WTC11 (cell line): ENCODE measurements around the gene EPHB3. TPM values are rescaled to one million over a fixed set of nuclear protein-coding genes. Genes with fewer than 3 reads are reported as not detected.

Source experiments
- ATAC-seq: fragments of 200-7000 bp; cut with Tn5 transposase; 2 replicates; pipeline ENCODE4 v1.10.0; 2021; ENCODE audit warnings: mild to moderate bottlenecking, moderate library complexity
- CTCF ChIA-PET: fragments of 300-600 bp; sonication (Branson Sonifier 250); formaldehyde crosslinking; loops from one replicate; lab custom pipeline; 2021; ENCODE audit warnings: antibody characterized with exemption; lab: Charles Lee
- POLR2A ChIA-PET: fragments of 350-600 bp; sonication (Branson Sonifier 250); formaldehyde crosslinking; loops from one replicate; lab custom pipeline; 2021; ENCODE audit warnings: antibody characterized with exemption; lab: Charles Lee
- DNase-seq: peaks from one replicate; pipeline ENCODE4 v3.0.0; 2021; ENCODE audit warnings: low spot score
- H3K27ac Mint-ChIP-seq: 2 replicates; pipeline ENCODE4 v1.8.0; 2021; ENCODE audit warnings: mixed read lengths
- H3K27me3 Mint-ChIP-seq: 2 replicates; pipeline ENCODE4 v1.8.0; 2021; ENCODE audit warnings: low read depth, mild to moderate bottlenecking, moderate library complexity, mixed read lengths
- H3K36me3 Mint-ChIP-seq: 2 replicates; pipeline ENCODE4 v1.8.0; 2021; ENCODE audit warnings: mixed read lengths
- H3K4me1 Mint-ChIP-seq: 2 replicates; pipeline ENCODE4 v1.8.0; 2022; ENCODE audit warnings: mixed read lengths
- H3K4me3 Mint-ChIP-seq: 2 replicates; pipeline ENCODE4 v1.8.0; 2021; ENCODE audit warnings: mild to moderate bottlenecking, moderate library complexity, mixed read lengths
- H3K9me3 Mint-ChIP-seq: 2 replicates; pipeline ENCODE4 v1.8.0; 2021; ENCODE audit warnings: mixed read lengths
- CREB1 ChIP-seq: sonication (generic); formaldehyde crosslinking; IDR thresholded peaks from 2 replicates; pipeline ENCODE4 v1.8.0; 2023; ENCODE audit warnings: mild to moderate bottlenecking, missing genetic modification reagents
- ESRRA ChIP-seq: sonication (generic); formaldehyde crosslinking; IDR thresholded peaks from 2 replicates; pipeline ENCODE4 v1.8.1; 2022; ENCODE audit warnings: mild to moderate bottlenecking, missing genetic modification reagents, borderline replicate concordance
- GABPB1 ChIP-seq: sonication (generic); formaldehyde crosslinking; IDR thresholded peaks from 2 replicates; pipeline ENCODE4 v1.8.1; 2023; ENCODE audit warnings: mild to moderate bottlenecking, missing genetic modification reagents
- GTF2I ChIP-seq: fragments of 250-450 bp; sonication (Bioruptor Pico); conservative IDR thresholded peaks from 2 replicates; pipeline ENCODE4 v1.4.0; 2021; ENCODE audit warnings: mild to moderate bottlenecking
- IRF2 ChIP-seq: sonication (generic); formaldehyde crosslinking; IDR thresholded peaks from 2 replicates; pipeline ENCODE4 v1.8.0; 2022; ENCODE audit warnings: low read depth, missing genetic modification reagents, borderline replicate concordance
- JAZF1 ChIP-seq: fragments of 250-450 bp; sonication (Bioruptor Pico); IDR thresholded peaks from 2 replicates; pipeline ENCODE4 v1.9.0; 2021; ENCODE audit warnings: moderate library complexity, mild to moderate bottlenecking, inconsistent platforms
- NFYB ChIP-seq: sonication (generic); formaldehyde crosslinking; conservative IDR thresholded peaks from 2 replicates; pipeline ENCODE4 v1.8.0; 2022; ENCODE audit warnings: low read depth, missing genetic modification reagents
- OVOL2 ChIP-seq: fragments of 250-450 bp; sonication (Bioruptor Pico); IDR thresholded peaks from 2 replicates; pipeline ENCODE4 v1.9.0; 2021; ENCODE audit warnings: mild to moderate bottlenecking, borderline replicate concordance
- RELA ChIP-seq: sonication (generic); formaldehyde crosslinking; IDR thresholded peaks from 2 replicates; pipeline ENCODE4 v1.8.1; 2022; ENCODE audit warnings: missing genetic modification reagents, mild to moderate bottlenecking, borderline replicate concordance
- RORB ChIP-seq: fragments of 250-450 bp; sonication (Bioruptor Pico); IDR thresholded peaks from 2 replicates; pipeline ENCODE4 v1.9.0; 2021; ENCODE audit warnings: mild to moderate bottlenecking
- SOX15 ChIP-seq: fragments of 250-450 bp; sonication (Bioruptor Pico); IDR thresholded peaks from 2 replicates; pipeline ENCODE4 v1.9.0; 2021; ENCODE audit warnings: mild to moderate bottlenecking
- TCF7 ChIP-seq: sonication (generic); formaldehyde crosslinking; IDR thresholded peaks from 2 replicates; pipeline ENCODE4 v1.8.0; 2022; ENCODE audit warnings: mild to moderate bottlenecking, low read depth, missing genetic modification reagents, moderate library complexity
- ZNF219 ChIP-seq: sonication (generic); formaldehyde crosslinking; IDR thresholded peaks from 2 replicates; pipeline ENCODE4 v1.8.0; 2023; ENCODE audit warnings: missing genetic modification reagents, mild to moderate bottlenecking, borderline replicate concordance
- total RNA-seq: library from RNA; stranded (reverse); gene quantifications from 3 replicates; pipeline ENCODE4 v1.2.3, GENCODE V29; 2021
- TF ChIP-seq, protein P1 (sequence below): fragments of 250-450 bp; sonication (Bioruptor Pico); IDR thresholded peaks from 2 replicates; pipeline ENCODE4 v1.9.0; 2021; ENCODE audit warnings: moderate library complexity, mild to moderate bottlenecking, inconsistent platforms, borderline replicate concordance
- TF ChIP-seq, protein P2 (sequence below): sonication (generic); formaldehyde crosslinking; IDR thresholded peaks from 2 replicates; pipeline ENCODE4 v1.8.1; 2022; ENCODE audit warnings: low read depth, missing genetic modification reagents, borderline replicate concordance
- TF ChIP-seq, protein P3 (sequence below): sonication (generic); formaldehyde crosslinking; IDR thresholded peaks from 2 replicates; pipeline ENCODE4 v1.8.1; 2023; ENCODE audit warnings: mild to moderate bottlenecking, missing genetic modification reagents
- TF ChIP-seq, protein P4 (sequence below): sonication (generic); formaldehyde crosslinking; conservative IDR thresholded peaks from 2 replicates; pipeline ENCODE4 v1.8.1; 2023; ENCODE audit warnings: mild to moderate bottlenecking, low read depth, missing genetic modification reagents, moderate library complexity
- TF ChIP-seq, protein P5 (sequence below): sonication (generic); formaldehyde crosslinking; IDR thresholded peaks from 2 replicates; pipeline ENCODE4 v1.8.0; 2023; ENCODE audit warnings: missing genetic modification reagents, mild to moderate bottlenecking, borderline replicate concordance

The EPHB3 gene
- total RNA-seq, 1 experiment from 2014 or later = 11.4 TPM

DNA sequence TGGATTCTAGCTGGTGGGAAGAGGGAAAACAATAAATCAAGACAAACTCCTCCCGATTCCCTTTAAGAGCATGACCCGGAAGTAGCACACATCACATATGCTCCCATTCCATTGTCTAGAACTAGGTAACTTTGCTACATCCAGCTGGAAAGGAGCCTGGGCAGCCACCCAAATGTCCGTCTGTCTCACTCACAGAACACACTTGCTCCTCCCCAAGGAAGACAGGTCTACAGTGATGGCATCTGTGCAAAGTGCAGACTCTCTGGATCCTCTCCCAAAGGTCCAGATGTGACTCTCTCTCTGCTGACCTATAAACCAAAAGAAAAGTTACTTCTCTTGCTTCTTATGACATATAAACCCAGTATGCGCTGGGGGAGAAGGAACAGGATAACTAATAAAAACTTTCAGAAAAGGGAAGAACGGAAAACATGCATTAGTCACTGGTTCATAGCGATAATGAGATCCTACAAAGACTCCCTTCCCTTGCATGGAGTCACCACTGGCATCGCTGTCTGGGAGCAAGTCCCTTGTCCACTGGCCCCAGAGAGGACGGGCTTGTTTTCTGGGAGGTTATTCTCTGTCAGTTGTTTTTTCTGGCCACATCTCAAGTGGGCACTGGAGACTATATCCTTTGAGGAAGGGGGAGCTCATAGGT lies 29.8 kb upstream of the EPHB3 start (continued):
- no peak for TF ChIP-seq OVOL2 (CRISPR knock-in tag)
- no peak for TF ChIP-seq RELA (CRISPR knock-in tag)

DNA sequence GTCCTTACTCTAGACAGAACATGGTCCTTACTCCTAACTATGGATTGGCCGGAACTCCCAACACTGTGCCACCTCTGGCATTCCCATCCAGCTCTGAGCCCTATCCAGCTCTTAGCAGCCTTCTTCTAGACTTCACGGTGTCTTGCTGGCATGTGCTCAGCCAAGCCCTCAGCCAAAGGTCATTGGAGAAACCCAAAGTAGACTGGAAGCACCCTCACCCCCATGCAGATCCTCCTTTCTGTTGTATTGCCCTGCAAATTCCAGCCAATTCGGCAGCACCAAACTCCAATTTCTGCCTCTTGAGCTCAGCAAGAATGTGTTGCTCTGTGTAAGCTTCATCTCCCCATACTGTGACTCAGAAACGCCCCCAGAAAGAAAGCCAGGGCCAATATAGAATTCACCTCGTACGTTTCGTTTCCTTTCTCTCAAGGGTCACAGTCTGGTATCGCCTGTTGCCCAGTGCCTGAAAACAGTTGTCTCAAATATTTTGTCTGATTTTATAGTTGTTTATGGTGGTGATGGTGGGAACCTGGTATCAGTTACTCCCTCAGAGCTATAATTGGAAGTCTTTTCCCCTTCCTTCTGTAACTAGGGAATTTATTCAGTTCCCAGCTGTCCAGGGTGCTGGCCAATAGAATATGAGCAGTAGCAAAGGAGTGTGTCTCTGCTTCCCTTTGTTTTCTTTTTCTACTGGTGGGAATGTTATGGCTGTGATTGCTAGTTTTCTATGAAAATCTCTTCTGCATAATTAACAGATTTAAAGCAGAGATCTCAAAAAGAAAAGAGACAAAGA lies 28.4 kb upstream of the EPHB3 start:
- CTCF ChIA-PET = interaction anchor here (6.4 kb wide), 1 partner anchor 8 kb away, joined by 45 read pairs; no protein-coding TSS in a partner anchor
- ATAC-seq (no peak), DNase-seq (no peak)
- no peaks in the 10 kb centered on the region for H3K36me3 Mint-ChIP-seq
- H3K27ac Mint-ChIP-seq = no peak overlapping the region
- peaks cover 5% of the 10 kb centered on the region for H3K4me1 Mint-ChIP-seq
- no peaks in the 10 kb centered on the region for H3K9me3 Mint-ChIP-seq
- POLR2A ChIA-PET = no interaction called here
- no peak overlapping the region for H3K4me3 Mint-ChIP-seq
- peaks cover 4% of the 10 kb centered on the region for H3K27me3 Mint-ChIP-seq
- TF ChIP-seq JAZF1 (CRISPR knock-in tag) = no peak
- TF ChIP-seq TCF7 (CRISPR knock-in tag) = no peak
- TF ChIP-seq NFYB (CRISPR knock-in tag) = no peak
- TF ChIP-seq ZNF219 = no peak
- TF ChIP-seq, protein P1, sequence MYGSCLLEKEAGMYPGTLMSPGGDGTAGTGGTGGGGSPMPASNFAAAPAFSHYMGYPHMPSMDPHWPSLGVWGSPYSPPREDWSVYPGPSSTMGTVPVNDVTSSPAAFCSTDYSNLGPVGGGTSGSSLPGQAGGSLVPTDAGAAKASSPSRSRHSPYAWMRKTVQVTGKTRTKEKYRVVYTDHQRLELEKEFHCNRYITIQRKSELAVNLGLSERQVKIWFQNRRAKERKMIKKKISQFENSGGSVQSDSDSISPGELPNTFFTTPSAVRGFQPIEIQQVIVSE = no peak
- TF ChIP-seq SOX15 (CRISPR knock-in tag) = no peak
- TF ChIP-seq, protein P2, sequence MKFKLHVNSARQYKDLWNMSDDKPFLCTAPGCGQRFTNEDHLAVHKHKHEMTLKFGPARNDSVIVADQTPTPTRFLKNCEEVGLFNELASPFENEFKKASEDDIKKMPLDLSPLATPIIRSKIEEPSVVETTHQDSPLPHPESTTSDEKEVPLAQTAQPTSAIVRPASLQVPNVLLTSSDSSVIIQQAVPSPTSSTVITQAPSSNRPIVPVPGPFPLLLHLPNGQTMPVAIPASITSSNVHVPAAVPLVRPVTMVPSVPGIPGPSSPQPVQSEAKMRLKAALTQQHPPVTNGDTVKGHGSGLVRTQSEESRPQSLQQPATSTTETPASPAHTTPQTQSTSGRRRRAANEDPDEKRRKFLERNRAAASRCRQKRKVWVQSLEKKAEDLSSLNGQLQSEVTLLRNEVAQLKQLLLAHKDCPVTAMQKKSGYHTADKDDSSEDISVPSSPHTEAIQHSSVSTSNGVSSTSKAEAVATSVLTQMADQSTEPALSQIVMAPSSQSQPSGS (CRISPR knock-in tag) = no peak
- no peak for TF ChIP-seq GABPB1
- TF ChIP-seq RORB (CRISPR knock-in tag) = no peak
- TF ChIP-seq ESRRA (CRISPR knock-in tag) = no peak
- TF ChIP-seq GTF2I (CRISPR knock-in tag) = no peak
- TF ChIP-seq IRF2 (CRISPR knock-in tag) = no peak
- TF ChIP-seq, protein P3, sequence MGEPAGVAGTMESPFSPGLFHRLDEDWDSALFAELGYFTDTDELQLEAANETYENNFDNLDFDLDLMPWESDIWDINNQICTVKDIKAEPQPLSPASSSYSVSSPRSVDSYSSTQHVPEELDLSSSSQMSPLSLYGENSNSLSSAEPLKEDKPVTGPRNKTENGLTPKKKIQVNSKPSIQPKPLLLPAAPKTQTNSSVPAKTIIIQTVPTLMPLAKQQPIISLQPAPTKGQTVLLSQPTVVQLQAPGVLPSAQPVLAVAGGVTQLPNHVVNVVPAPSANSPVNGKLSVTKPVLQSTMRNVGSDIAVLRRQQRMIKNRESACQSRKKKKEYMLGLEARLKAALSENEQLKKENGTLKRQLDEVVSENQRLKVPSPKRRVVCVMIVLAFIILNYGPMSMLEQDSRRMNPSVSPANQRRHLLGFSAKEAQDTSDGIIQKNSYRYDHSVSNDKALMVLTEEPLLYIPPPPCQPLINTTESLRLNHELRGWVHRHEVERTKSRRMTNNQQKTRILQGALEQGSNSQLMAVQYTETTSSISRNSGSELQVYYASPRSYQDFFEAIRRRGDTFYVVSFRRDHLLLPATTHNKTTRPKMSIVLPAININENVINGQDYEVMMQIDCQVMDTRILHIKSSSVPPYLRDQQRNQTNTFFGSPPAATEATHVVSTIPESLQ = no peak

DNA sequence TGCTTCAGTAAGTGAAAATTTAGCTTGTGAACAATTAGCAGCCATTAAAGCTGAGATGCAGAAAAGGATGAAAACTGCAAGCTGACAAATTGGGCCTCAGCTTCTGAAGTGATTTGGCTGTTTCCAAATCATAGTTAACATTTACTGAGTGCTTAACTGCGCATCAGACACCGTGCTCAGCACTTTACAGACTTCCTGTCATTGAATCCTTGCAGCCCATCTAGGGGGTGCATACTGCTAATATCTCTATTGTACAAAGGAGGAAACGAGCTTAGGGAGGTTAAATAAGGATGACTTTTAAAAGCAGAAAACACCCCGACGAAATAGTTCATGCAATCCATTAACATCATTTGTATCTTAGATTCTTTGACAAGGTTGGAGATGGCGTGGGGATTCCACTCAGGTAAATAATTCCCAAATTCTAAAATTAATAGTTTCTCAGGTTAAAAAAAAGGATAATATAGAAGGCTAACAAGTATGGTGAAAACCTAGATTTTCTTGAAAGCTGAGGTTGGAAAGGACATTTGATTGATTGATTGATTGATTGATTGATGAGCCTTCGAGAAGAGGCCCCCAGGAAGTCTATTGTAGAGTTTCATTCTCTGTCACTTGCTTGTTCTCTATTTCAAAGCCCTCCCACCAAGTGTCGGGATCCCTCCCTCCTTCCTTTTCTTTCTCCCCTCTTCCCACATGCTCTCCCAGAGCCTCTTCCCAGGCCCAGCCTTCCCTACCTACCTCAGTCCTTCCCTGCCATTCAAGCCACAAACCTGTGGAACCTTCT lies 23.5 kb upstream of the EPHB3 start:
- DNase-seq = no peak
- CTCF ChIA-PET = interaction anchor here (1.3 to 8.3 kb wide), 7 partner anchors 7 to 166 kb away, joined by 4 to 183 read pairs (median 45); no protein-coding TSS in a partner anchor
- TF ChIP-seq, protein P4, sequence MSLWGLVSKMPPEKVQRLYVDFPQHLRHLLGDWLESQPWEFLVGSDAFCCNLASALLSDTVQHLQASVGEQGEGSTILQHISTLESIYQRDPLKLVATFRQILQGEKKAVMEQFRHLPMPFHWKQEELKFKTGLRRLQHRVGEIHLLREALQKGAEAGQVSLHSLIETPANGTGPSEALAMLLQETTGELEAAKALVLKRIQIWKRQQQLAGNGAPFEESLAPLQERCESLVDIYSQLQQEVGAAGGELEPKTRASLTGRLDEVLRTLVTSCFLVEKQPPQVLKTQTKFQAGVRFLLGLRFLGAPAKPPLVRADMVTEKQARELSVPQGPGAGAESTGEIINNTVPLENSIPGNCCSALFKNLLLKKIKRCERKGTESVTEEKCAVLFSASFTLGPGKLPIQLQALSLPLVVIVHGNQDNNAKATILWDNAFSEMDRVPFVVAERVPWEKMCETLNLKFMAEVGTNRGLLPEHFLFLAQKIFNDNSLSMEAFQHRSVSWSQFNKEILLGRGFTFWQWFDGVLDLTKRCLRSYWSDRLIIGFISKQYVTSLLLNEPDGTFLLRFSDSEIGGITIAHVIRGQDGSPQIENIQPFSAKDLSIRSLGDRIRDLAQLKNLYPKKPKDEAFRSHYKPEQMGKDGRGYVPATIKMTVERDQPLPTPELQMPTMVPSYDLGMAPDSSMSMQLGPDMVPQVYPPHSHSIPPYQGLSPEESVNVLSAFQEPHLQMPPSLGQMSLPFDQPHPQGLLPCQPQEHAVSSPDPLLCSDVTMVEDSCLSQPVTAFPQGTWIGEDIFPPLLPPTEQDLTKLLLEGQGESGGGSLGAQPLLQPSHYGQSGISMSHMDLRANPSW (CRISPR knock-in tag) = no peak
- TF ChIP-seq, protein P5, sequence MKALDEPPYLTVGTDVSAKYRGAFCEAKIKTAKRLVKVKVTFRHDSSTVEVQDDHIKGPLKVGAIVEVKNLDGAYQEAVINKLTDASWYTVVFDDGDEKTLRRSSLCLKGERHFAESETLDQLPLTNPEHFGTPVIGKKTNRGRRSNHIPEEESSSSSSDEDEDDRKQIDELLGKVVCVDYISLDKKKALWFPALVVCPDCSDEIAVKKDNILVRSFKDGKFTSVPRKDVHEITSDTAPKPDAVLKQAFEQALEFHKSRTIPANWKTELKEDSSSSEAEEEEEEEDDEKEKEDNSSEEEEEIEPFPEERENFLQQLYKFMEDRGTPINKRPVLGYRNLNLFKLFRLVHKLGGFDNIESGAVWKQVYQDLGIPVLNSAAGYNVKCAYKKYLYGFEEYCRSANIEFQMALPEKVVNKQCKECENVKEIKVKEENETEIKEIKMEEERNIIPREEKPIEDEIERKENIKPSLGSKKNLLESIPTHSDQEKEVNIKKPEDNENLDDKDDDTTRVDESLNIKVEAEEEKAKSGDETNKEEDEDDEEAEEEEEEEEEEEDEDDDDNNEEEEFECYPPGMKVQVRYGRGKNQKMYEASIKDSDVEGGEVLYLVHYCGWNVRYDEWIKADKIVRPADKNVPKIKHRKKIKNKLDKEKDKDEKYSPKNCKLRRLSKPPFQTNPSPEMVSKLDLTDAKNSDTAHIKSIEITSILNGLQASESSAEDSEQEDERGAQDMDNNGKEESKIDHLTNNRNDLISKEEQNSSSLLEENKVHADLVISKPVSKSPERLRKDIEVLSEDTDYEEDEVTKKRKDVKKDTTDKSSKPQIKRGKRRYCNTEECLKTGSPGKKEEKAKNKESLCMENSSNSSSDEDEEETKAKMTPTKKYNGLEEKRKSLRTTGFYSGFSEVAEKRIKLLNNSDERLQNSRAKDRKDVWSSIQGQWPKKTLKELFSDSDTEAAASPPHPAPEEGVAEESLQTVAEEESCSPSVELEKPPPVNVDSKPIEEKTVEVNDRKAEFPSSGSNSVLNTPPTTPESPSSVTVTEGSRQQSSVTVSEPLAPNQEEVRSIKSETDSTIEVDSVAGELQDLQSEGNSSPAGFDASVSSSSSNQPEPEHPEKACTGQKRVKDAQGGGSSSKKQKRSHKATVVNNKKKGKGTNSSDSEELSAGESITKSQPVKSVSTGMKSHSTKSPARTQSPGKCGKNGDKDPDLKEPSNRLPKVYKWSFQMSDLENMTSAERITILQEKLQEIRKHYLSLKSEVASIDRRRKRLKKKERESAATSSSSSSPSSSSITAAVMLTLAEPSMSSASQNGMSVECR (CRISPR knock-in tag) = no peak
- TF ChIP-seq RORB (CRISPR knock-in tag) (no peak), CREB1 (no peak)

More for the DNA sequence above, 23.5 kb upstream of the EPHB3 start:
- POLR2A ChIA-PET = interaction anchor here (2.1 kb wide), 1 partner anchor 24 kb away, joined by 7 read pairs; no protein-coding TSS in a partner anchor
- peaks cover 35% of the 10 kb centered on the region for H3K4me1 Mint-ChIP-seq
- H3K27ac Mint-ChIP-seq = no peak overlapping the region
- no peaks in the 10 kb centered on the region; the same call in none of the 2 replicates for H3K27me3 Mint-ChIP-seq
- H3K36me3 Mint-ChIP-seq = no peaks in the 10 kb centered on the region
- no peak overlapping the region for H3K4me3 Mint-ChIP-seq
- H3K9me3 Mint-ChIP-seq = no peaks in the 10 kb centered on the region
- no peak for ATAC-seq
